TTC549 (cell line): ENCODE measurements around the gene HMGB4.

Experiments used
- FAIRE-seq: peaks from 2 replicates; lab custom pipeline; 2012; peaks lifted over from hg19 to GRCh38; lab: Jason Lieb, UNC

HMGB4 gene

DNA sequence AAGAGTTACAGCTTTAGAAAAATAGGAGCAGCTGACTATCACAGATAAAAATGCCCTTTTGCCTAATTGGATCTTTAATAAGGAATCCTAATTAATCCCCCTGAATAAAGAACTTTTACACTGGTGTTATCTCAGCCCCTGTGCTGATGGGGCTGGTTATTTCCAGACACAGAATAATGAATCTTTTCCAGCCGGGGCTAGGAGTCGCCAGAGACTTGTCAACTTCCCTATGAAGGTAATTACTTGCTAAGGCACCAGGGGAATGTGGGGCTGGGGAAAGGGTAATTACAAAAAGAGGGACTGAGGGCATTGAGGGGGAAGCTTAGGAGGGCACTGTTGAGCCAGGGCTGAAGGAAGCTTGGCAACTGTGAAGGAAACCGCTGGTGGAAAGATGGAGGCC lies 34.5 kb downstream of the HMGB4 start:
- no peak for FAIRE-seq

DNA sequence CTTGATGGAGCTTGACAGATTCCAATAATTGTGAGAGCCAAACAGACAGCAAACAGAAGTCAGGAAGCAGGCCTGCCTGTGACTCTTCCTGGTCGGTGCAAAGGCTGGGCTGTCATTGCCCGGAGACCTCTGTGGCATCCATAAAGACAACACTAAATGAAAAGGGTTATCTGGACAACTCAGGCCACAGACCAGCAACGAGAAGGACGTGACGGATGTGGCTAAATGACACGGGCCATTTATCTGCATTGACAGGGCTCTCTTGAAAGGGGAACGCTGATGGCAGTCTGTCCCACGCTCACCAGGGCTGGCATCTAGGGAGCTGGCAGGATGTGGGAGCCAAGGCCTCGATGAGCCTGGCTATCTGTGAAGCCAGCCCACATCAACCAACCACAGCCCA lies 35.0 kb downstream of the HMGB4 start:
- no peak for FAIRE-seq

DNA sequence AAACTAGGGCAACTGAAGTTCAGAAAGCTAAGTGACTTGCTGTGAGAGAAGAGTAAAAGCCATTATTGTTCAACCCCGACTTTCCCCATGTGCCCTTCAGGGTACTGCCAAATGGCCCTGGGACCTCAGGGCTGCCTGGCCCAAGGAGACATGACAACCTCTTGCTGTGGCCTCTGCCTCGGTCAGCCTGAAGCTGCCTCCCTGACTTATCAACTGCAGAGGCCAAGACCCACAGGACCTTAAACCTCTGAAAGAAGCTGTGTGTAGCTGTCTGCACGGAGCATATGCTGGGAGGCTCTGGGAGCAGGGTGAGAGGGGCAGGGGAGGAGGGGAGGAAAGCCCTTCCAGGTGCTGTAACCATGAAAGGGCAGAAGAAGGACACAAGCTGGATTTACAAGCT lies 35.9 kb downstream of the HMGB4 start:
- no peak for FAIRE-seq

DNA sequence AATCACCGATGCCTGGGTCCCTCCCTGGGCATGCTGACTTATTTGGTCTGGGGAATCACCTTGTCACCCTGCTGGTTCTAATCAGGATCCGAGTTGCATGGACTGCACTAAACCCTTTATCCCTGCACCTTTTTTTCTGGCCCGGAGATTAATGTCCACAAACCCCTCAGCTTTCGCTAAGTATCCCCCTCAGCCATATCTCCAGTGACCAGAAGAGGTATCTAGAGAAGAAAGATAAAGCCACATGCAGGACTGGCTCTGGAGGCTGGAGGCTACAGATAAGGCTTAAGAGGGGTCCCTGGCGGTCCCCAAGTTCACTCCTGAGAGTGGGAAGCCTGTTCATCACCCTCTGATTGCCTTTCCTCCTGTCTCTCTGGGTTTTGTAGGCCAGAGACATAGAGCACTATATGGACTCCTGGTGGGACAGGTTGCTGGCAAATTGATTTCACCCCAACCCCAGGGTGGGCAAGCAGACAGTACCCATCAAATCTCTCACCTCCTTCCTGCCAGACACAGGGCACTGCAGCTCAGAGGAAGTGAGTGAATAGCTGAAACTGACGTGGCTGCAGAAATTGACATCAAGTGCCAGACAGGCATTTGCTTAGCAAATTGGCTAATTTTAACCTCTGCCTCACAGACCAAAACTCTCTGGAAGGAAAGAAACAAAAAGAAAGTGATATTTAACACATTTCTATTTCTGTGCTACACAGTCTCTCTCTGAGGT lies 38.8 kb downstream of the HMGB4 start:
- FAIRE-seq: no peak

DNA sequence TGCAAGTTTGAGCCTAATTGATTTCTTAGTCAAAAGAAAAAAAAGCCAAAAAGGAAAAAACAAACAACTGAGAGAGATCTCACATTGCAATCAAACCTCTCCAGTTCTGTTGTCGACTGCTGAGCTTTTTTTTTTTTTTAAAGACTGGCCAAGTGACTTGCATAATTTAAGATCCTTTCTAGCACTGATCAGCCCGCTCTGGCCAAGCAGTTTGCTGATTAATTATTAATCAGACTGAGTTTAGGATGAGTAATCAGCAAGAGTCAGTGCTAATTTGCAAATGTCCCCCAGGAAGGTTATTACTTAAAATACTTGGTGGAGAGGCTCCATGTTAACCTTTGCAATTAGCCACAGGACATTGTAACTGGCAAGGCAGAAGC lies 39.3 kb downstream of the HMGB4 start:
- no peak for FAIRE-seq

DNA sequence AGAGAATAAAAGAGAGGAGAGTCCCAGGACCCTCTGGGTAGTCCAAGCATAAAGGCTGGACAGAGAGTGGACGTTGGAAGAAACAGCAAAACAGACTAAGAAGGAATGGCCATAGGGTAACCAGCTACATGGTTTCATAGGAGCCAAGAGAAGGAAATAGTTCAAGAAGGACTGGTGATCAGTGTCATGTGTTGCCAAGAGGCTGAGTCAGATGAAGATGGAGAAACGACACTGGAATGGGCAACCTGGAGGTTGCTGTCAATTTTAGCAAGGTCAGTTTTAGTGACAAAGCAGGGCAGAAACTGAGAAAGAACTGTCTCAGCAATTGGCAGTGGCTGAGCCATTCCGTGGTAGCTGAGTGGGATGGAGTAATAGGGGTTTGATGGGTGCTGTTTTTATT lies 41.4 kb downstream of the HMGB4 start:
- no peak for FAIRE-seq

DNA sequence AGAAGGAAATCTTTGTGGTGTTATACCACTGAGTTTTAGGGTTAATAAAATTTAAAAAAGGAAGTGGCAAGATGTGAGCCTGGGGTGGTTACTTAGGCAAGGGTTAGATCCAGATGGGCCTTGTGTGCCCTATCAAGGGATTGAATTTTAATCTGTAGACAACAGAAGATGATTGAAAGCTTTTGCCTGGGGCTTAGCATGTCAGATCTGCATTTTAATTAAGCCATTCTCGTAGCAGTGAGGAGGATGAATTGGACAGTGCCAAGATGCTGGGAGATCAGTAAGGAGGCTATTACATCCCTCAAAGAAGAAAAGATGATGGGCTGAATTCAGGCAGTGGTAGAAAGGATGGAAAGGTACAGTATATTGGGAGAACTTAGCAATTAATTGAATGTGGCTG lies 42.3 kb downstream of the HMGB4 start:
- no peak for FAIRE-seq

DNA sequence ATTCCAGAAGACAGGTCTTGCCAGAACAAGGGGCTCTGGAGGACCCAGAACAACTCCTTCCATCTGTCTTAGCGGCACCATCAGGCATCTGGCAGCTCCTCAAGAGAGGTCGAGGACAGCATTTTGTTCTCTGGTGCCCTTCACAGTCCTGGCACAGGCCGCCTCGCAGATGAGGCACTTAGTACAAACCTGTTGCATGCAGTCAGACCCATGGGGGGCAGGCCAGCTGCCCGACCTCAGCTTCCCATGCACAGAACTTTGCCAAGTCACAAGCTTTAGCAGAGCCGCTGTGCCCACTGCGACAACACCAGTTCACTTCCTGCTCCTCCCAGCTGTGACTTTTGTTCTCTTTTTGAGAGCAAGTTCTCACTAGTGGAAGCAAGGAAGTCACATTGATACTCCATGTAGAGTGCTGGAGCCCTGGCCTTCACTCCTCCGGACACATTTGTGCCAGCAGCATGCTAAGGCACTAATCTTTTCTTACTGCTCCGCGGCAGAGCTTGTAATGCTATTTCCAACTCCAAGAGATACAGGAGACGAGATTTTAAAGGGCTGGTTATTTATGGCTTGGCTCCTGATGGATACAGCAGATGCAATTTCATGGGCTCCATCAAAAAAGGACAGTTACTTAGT lies 44.6 kb downstream of the HMGB4 start:
- no peak for FAIRE-seq
